Naive thymus-derived CD4-positive, alpha-beta T cell (primary cell): ENCODE results near the gene DCUN1D1. TPM values are rescaled to one million over a fixed set of nuclear protein-coding genes. Genes with fewer than 3 reads are reported as not detected.

Experiments used
- ATAC-seq: fragments of 150-1000 bp; cut with Tn5 transposase; 2 replicates; pipeline ENCODE4 v1.10.0; 2021; ENCODE audit warnings: mild to moderate bottlenecking, moderate library complexity
- CTCF ChIA-PET: fragments of 350-600 bp; sonication (Branson Sonifier 250); formaldehyde crosslinking; loops from one replicate; lab custom pipeline; 2021; ENCODE audit warnings: antibody characterized with exemption; lab: Charles Lee
- POLR2A ChIA-PET: fragments of 350-600 bp; sonication (Branson Sonifier 250); formaldehyde crosslinking; loops from one replicate; lab custom pipeline; 2021; ENCODE audit warnings: antibody characterized with exemption, inconsistent platforms; lab: Charles Lee
- DNase-seq, 9 donors: peaks; one replicate each; pipeline versions ENCODE4 v3.0.0 to v3.0.0-alpha.2; 2020 to 2022; ENCODE audit warnings: mixed read lengths in 1 of 9
- H3K27ac ChIP-seq: one replicate; pipeline ENCODE4 v1.7.0; 2013; ENCODE audit warnings: mild to moderate bottlenecking, low read depth, low read length, moderate library complexity
- H3K27me3 ChIP-seq, 2 donors: one replicate each; pipeline ENCODE4 v1.7.0; 2013; ENCODE audit warnings: low read length in 2 of 2, mild to moderate bottlenecking in 2 of 2, moderate library complexity in 2 of 2; ENCODE audit not compliant: control insufficient read depth in 2 of 2, insufficient read depth in 2 of 2
- H3K36me3 ChIP-seq, 3 experiments: 1 replicate in 2 of 3; 2 replicates in 1 of 3; pipeline ENCODE4 v1.7.0; 2013; ENCODE audit warnings: low read length in 3 of 3, mild to moderate bottlenecking in 3 of 3, moderate library complexity in 1 of 3; ENCODE audit not compliant: insufficient read depth in 3 of 3, control insufficient read depth in 2 of 3
- H3K4me1 ChIP-seq, 2 donors: one replicate each; pipeline ENCODE4 v1.7.0; 2013; ENCODE audit warnings: low read length in 2 of 2, mild to moderate bottlenecking in 2 of 2, moderate library complexity in 1 of 2; ENCODE audit not compliant: control insufficient read depth in 2 of 2, insufficient read depth in 2 of 2
- H3K4me3 ChIP-seq: 2 replicates; pipeline ENCODE4 v1.7.0; 2013; ENCODE audit warnings: mild to moderate bottlenecking, low read length
- H3K9me3 ChIP-seq, 3 experiments: 1 replicate in 2 of 3; 2 replicates in 1 of 3; pipeline ENCODE4 v1.7.0; 2013; ENCODE audit warnings: low read length in 3 of 3; ENCODE audit not compliant: control insufficient read depth in 2 of 3
- H3K27ac Mint-ChIP-seq, 9 donors: one replicate each; pipeline ENCODE4 v1.8.0; 2020 to 2022; ENCODE audit warnings: mixed read lengths in 9 of 9, mild to moderate bottlenecking in 8 of 9, moderate library complexity in 5 of 9, inconsistent platforms in 2 of 9
- H3K27me3 Mint-ChIP-seq, 5 donors: one replicate each; pipeline ENCODE4 v1.8.0; 2021 to 2022; ENCODE audit warnings: mixed read lengths in 5 of 5, mild to moderate bottlenecking in 1 of 5
- H3K36me3 Mint-ChIP-seq, 5 donors: one replicate each; pipeline ENCODE4 v1.8.0; 2020 to 2022; ENCODE audit warnings: mixed read lengths in 5 of 5, mild to moderate bottlenecking in 3 of 5, inconsistent platforms in 1 of 5
- H3K4me1 Mint-ChIP-seq, 7 donors: one replicate each; pipeline ENCODE4 v1.8.0; 2020 to 2022; ENCODE audit warnings: mixed read lengths in 7 of 7, mild to moderate bottlenecking in 3 of 7, inconsistent platforms in 1 of 7
- H3K4me3 Mint-ChIP-seq, 10 donors: one replicate each; pipeline ENCODE4 v1.8.0; 2020 to 2022; ENCODE audit warnings: mild to moderate bottlenecking in 10 of 10, mixed read lengths in 10 of 10, moderate library complexity in 6 of 10, inconsistent platforms in 2 of 10
- H3K9me3 Mint-ChIP-seq, 11 donors: one replicate each; pipeline ENCODE4 v1.8.0; 2020 to 2022; ENCODE audit warnings: mixed read lengths in 11 of 11, mild to moderate bottlenecking in 4 of 11, inconsistent platforms in 1 of 11, moderate library complexity in 1 of 11
- intact Hi-C, 2 donors: fragments of 100-400 bp; cut with micrococcal nuclease; formaldehyde crosslinking; loops; one replicate each; pipeline ENCODE4 v1.15.1; 2023
- polyA plus RNA-seq, 2 donors: library from polyadenylated mRNA; unstranded; fragments of 300-500 nt; fragmentation: Illumina TruSeq; gene quantifications; one replicate each; pipeline ENCODE4 v1.2.3, GENCODE V29; 2021
- total RNA-seq, 6 experiments: library from RNA in 5 of 6; stranded (reverse) in 5 of 6; gene quantifications; 1 replicate in 5 of 6; 2 replicates in 1 of 6; pipeline ENCODE4 v1.2.3 and lab custom pipeline; 2021 to 2026

The DCUN1D1 gene
- total and polyA plus RNA-seq, 7 experiments from 2014 or later = 22.2 to 53.0 (median 31.1) TPM

DNA sequence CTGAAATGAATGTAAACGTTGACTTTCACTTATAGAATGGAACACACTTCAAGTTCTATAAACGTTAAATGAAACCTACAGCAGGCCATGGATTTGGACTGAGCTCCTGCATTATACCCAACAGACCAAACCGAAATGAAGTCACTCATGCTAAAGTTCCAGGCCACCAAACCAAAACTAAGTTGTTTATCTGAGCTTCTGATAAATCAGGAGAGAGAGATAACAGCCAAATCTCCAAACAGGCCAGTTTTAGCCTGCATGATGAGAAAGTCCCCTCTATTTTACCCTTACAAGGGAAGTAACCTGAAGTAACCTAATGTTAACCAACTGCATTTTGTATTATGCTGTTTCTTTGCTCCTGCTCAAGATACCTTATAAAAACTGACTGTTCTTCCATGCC lies 44.5 kb downstream of the DCUN1D1 start:
- peaks cover 3 to 23% (median 15%) of the 10 kb centered on the region in 7 donors for H3K4me1 Mint-ChIP-seq
- H3K27me3 Mint-ChIP-seq = no peaks in the 10 kb centered on the region
- no peaks in the 10 kb centered on the region for H3K27me3 ChIP-seq
- H3K36me3 Mint-ChIP-seq = peaks cover 4 to 17% (median 9%) of the 10 kb centered on the region in 5 donors
- intact Hi-C loops = no loop called here
- DNase-seq (no peak), ATAC-seq (no peak)
- no peaks in the 10 kb centered on the region for H3K36me3 ChIP-seq
- H3K27ac ChIP-seq = no peak overlapping the region
- peaks cover 0 to 7% (median 0%) of the 10 kb centered on the region in 3 experiments for H3K9me3 ChIP-seq
- ChIA-PET POLR2A (no interaction called here), CTCF (interaction anchor here (0.6 kb wide), 1 partner anchor 129 kb away, joined by 3 read pairs; no protein-coding TSS in a partner anchor)
- H3K4me3 Mint-ChIP-seq = no peak overlapping the region
- H3K9me3 Mint-ChIP-seq = peaks cover 2 to 26% (median 11%) of the 10 kb centered on the region in 11 donors
- peak overlapping the region in 1 of 9 donors; percentile 20 for H3K27ac Mint-ChIP-seq
- no peak overlapping the region for H3K4me3 ChIP-seq
- peaks cover 7 to 14% of the 10 kb centered on the region in 2 donors for H3K4me1 ChIP-seq

DNA sequence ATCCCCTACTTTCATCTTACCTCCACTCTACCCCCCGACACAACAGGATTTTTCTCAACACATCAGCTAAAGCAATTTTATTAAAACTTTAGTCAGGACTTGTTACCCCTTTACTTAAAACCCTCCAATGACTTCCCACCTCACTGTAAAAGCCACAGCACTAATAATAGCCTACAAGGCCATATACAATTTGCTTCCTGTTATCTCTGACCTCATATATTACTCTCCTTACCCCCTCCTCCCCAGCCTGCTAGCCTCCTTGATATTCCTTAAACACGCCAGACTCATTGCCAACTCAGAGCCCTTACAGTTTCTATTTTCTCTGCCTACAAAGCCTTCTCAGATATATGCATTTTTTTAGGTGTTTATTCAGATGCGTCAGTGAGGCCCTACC lies 54.4 kb downstream of the DCUN1D1 start:
- Mint-ChIP-seq H3K4me1 (peaks cover 0 to 10% (median 0%) of the 10 kb centered on the region in 7 donors), H3K27me3 (no peaks in the 10 kb centered on the region), H3K9me3 (peaks cover 0 to 23% (median 5%) of the 10 kb centered on the region in 11 donors), H3K36me3 (peaks cover 3 to 51% (median 28%) of the 10 kb centered on the region in 5 donors), H3K27ac (peak overlapping the region in 2 of 9 donors; percentile 12 to 47), H3K4me3 (peak overlapping the region in 1 of 10 donors; percentile 36)
- H3K4me3 ChIP-seq = no peak overlapping the region
- no peaks in the 10 kb centered on the region for H3K27me3 ChIP-seq
- no peaks in the 10 kb centered on the region for H3K9me3 ChIP-seq
- intact Hi-C loops = no loop called here
- H3K27ac ChIP-seq = no peak overlapping the region
- no peaks in the 10 kb centered on the region for H3K36me3 ChIP-seq
- no peak for DNase-seq
- H3K4me1 ChIP-seq = no peaks in the 10 kb centered on the region
- CTCF ChIA-PET = interaction anchor here (0.8 kb wide), 1 partner anchor 10 kb away, joined by 3 read pairs; no protein-coding TSS in a partner anchor
- no peak for ATAC-seq
- POLR2A ChIA-PET = no interaction called here

DNA sequence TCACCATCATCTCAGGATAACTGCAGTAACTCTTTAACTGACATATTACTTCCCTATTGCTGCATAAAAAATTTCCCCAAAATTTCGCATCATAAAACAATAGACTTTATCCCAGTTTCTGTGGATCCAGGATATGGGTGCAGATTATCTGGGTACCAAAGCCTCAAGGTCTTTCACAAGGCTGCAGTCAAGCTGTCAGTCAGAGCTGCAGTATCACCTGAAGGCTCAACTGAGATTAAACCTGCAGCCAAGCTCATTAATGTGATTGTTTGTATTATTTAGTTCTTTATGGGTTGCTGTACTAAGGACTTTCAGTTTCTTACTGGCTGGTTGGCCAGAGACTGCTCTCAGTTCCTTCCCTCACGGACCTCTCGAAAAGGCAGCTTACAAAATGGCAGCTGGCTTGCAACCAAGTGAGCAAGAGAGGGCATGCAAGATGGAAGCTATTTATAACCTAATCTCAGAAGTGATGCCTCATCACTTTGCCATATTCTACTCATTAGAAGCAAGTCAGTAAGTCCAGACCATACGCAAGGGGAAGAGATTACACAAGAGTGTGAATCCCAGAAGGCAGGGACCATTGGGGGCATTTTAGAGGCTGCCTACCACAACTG lies 54.9 kb downstream of the DCUN1D1 start:
- ChIA-PET POLR2A (no interaction called here), CTCF (interaction anchor here (0.8 kb wide), 1 partner anchor 9 kb away, joined by 3 read pairs; no protein-coding TSS in a partner anchor)
- H3K27ac Mint-ChIP-seq = peak overlapping the region in 2 of 9 donors; percentile 12 to 47

DNA sequence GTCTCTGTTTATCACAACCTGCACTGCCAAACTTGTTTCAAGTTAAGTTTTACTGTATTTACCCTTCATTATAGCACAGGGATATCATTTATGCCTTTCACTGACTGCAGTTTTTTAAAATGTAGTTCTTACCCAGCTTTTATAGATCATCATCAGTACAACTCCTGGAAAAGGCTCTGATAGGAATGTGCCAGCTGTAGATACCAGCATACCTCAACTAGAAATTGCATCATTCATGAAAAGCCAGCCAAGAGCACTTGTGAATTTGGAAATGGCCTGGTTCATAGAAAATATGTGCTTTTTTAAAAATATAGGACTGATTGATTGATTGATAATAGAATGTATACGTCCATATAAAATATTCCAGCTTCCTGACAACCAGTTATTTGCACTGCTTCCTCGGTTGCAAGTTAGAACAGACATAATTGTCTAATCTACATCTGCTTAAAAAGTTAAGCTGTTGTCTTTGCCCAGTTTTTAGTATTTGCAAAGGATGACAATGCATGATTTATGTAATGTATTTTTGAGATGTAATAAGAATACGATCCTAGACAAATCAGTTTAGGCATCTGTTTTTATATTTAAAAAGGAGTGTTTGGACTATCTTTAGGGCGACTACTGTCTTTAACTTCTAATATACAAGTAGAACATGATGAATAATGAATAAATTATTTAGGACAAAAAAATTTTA lies 58.5 kb downstream of the DCUN1D1 start:
- Histone ChIP-seq H3K27ac (no peak overlapping the region), H3K4me3 (no peak overlapping the region), H3K4me1 (no peaks in the 10 kb centered on the region), H3K9me3 (no peaks in the 10 kb centered on the region), H3K27me3 (no peaks in the 10 kb centered on the region), H3K36me3 (peaks cover 3 to 4% (median 4%) of the 10 kb centered on the region in 3 experiments)
- Mint-ChIP-seq H3K4me3 (no peak overlapping the region), H3K27ac (peak overlapping the region in 1 of 9 donors; percentile 28), H3K4me1 (peaks cover 0 to 6% (median 2%) of the 10 kb centered on the region in 7 donors), H3K9me3 (peaks cover 0 to 5% (median 0%) of the 10 kb centered on the region in 11 donors), H3K36me3 (peaks cover 0 to 42% (median 29%) of the 10 kb centered on the region in 5 donors), H3K27me3 (no peaks in the 10 kb centered on the region)
- DNase-seq (no peak), ATAC-seq (no peak)
- CTCF ChIA-PET = interaction anchor here (0.5 kb wide), 1 partner anchor 28 kb away, joined by 4 read pairs; no protein-coding TSS in a partner anchor
- intact Hi-C loops = no loop called here
- POLR2A ChIA-PET = interaction anchor here (0.7 kb wide), 1 partner anchor 9 kb away, joined by 4 read pairs; no protein-coding TSS in a partner anchor

More for the DNA sequence above, 54.9 kb downstream of the DCUN1D1 start:
- peak; percentile 12 for ATAC-seq
- Mint-ChIP-seq H3K9me3 (peaks cover 0 to 19% (median 5%) of the 10 kb centered on the region in 11 donors), H3K4me1 (peaks cover 0 to 10% (median 0%) of the 10 kb centered on the region in 7 donors), H3K27me3 (no peaks in the 10 kb centered on the region), H3K4me3 (no peak overlapping the region), H3K36me3 (peaks cover 3 to 50% (median 32%) of the 10 kb centered on the region in 5 donors)
- Histone ChIP-seq H3K9me3 (no peaks in the 10 kb centered on the region), H3K4me1 (no peaks in the 10 kb centered on the region), H3K27ac (no peak overlapping the region), H3K36me3 (peaks cover 0 to 4% (median 0%) of the 10 kb centered on the region in 3 experiments), H3K4me3 (no peak overlapping the region), H3K27me3 (no peaks in the 10 kb centered on the region)
- DNase-seq = no peak
- intact Hi-C loops = no loop called here

DNA sequence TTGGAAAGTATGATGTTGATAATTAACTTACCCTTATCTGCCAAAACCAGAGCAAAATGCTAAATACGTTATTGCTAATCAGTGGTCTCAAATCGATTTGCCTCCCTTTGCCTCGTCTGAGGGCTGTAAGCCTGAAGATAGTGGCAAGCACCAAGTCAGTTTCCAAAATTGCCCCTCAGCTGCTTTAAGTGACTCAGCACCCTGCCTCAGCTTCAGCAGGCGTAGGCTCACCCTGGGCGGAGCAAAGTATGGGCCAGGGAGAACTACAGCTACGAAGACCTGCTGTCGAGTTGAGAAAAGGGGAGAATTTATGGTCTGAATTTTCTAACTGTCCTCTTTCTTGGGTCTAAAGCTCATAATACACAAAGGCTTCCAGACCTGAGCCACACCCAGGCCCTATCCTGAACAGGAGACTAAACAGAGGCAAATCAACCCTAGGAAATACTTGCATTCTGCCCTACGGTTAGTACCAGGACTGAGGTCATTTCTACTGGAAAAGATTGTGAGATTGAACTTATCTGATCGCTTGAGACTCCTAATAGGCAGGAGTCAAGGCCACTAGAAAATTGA lies 59.7 kb downstream of the DCUN1D1 start:
- Mint-ChIP-seq H3K4me3 (no peak overlapping the region), H3K4me1 (peaks cover 0 to 14% (median 6%) of the 10 kb centered on the region in 7 donors), H3K9me3 (peaks cover 0 to 3% (median 0%) of the 10 kb centered on the region in 11 donors), H3K27me3 (no peaks in the 10 kb centered on the region), H3K27ac (peak overlapping the region in 1 of 9 donors; percentile 34), H3K36me3 (peaks cover 0 to 39% (median 20%) of the 10 kb centered on the region in 5 donors)
- H3K9me3 ChIP-seq = no peaks in the 10 kb centered on the region
- no peaks in the 10 kb centered on the region for H3K27me3 ChIP-seq
- ATAC-seq = no peak
- intact Hi-C loops = no loop called here
- peaks cover 3 to 4% (median 4%) of the 10 kb centered on the region in 3 experiments for H3K36me3 ChIP-seq
- no peak overlapping the region for H3K27ac ChIP-seq
- no peak for DNase-seq
- no peak overlapping the region for H3K4me3 ChIP-seq
- CTCF ChIA-PET = interaction anchor here (2.5 kb wide), 1 partner anchor 10 kb away, joined by 9 read pairs; no protein-coding TSS in a partner anchor
- H3K4me1 ChIP-seq = peaks cover 0 to 3% of the 10 kb centered on the region in 2 donors
- POLR2A ChIA-PET = no interaction called here

DNA sequence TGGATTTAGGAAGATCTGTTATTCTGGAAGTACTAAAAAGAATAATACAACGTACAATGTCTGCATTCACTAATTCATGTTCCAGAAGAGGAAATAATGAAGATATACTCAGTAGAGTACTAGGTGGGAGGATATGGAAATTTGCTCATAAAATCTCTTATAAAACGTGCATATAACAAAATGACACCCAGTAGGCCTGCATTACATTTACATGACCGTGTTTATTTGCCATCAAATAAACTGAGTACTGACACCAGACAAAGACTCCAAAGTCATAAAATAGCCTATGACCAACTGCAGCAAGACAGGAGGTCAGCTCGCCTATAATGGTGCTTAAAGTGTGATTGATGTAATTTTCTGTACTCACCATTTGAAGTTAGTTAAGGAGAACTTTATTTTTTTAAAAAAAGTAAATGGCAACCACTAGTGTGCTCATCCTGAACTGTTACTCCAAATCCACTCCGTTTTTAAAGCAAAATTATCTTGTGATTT lies 60.4 kb downstream of the DCUN1D1 start:
- Mint-ChIP-seq H3K27ac (no peak overlapping the region), H3K27me3 (no peaks in the 10 kb centered on the region), H3K36me3 (peaks cover 0 to 35% (median 15%) of the 10 kb centered on the region in 5 donors), H3K4me3 (no peak overlapping the region), H3K9me3 (peaks cover 0 to 3% (median 0%) of the 10 kb centered on the region in 11 donors), H3K4me1 (peaks cover 2 to 20% (median 13%) of the 10 kb centered on the region in 7 donors)
- ATAC-seq (no peak), DNase-seq (no peak)
- no peaks in the 10 kb centered on the region for H3K27me3 ChIP-seq
- H3K9me3 ChIP-seq = no peaks in the 10 kb centered on the region
- no peak overlapping the region for H3K27ac ChIP-seq
- ChIA-PET CTCF (interaction anchor here (2.5 kb wide), 1 partner anchor 9 kb away, joined by 9 read pairs; no protein-coding TSS in a partner anchor), POLR2A (no interaction called here)
- intact Hi-C loops = loop anchor here in 1 of 2 donors (10.0 kb wide), 1 partner anchor 95 kb away; no protein-coding TSS in a partner anchor
- no peak overlapping the region for H3K4me3 ChIP-seq
- H3K4me1 ChIP-seq = peaks cover 5 to 10% of the 10 kb centered on the region in 2 donors
- H3K36me3 ChIP-seq = peaks cover 3 to 4% (median 4%) of the 10 kb centered on the region in 3 experiments
